ENCODE data around the gene DIAPH1. TPM values are rescaled to one million over a fixed set of nuclear protein-coding genes. Genes with fewer than 3 reads are reported as not detected.
A peak's percentile ranks its signal among the peaks of the same experiment; 100 is the strongest.

DIAPH1 gene
- total RNA-seq, 1 donor from 2014 or later: 43.0 TPM

DNA sequence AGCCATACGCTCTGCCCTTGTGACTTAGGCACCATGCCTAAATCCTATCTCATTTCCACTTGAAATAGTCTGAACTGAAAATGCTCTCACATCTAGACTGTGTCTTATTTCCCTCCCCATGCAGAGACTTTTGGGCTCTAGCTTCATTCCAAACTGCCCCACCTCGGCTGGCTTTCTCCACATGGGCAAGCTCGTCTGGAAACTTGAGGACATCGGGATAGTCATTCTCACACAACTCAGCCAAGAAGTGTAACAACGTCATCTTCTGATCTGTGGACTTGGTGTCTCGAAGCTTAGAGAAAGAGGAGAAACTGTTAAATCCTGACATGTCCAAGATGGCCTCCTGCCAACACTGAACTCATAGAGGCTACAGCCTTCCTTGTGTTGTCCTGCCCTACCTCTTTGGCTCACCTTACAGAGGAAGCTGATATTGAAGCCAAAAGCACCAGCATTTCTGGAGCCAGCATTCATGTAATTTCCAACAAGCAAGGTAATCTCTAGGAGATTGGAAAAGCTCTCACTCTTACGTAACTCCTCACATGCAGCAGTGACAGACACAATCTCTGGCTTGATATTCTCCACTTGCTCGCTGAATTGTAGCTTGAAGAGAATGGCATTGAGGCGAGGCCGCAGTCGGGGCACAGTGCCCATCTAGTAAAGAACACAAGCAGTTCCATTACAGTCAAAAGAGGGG lies 90.4 kb downstream of the DIAPH1 start:
- Mint-ChIP-seq H3K27ac (peak overlapping the region; percentile 89), H3K27me3 (ENCODE audit: low read depth) (no peaks in the 10 kb centered on the region), H3K4me3 (no peak overlapping the region), H3K9me3 (no peaks in the 10 kb centered on the region), H3K36me3 (peaks cover 12% of the 10 kb centered on the region), H3K4me1 (peaks cover 38% of the 10 kb centered on the region)
- DNase-seq (ENCODE audit: low spot score in 2 of 2, unreplicated experiment in 2 of 2): no peak
- TF ChIP-seq CTCF (IDR thresholded peaks at IDR 0.05; ENCODE audit: unreplicated experiment): no peak

- Mint-ChIP-seq H3K4me3 (no peak overlapping the region), H3K36me3 (peaks cover 12% of the 10 kb centered on the region), H3K27me3 (ENCODE audit: low read depth) (no peaks in the 10 kb centered on the region), H3K27ac (peak overlapping the region; percentile 48), H3K9me3 (no peaks in the 10 kb centered on the region), H3K4me1 (peaks cover 38% of the 10 kb centered on the region)
- no peak for DNase-seq (ENCODE audit: low spot score in 2 of 2, unreplicated experiment in 2 of 2)
- no peak for TF ChIP-seq CTCF (IDR thresholded peaks at IDR 0.05; ENCODE audit: unreplicated experiment)
Measured at GRCh38 chr5:141527426-141527825, 91.4 kb downstream of the DIAPH1 start.

DNA sequence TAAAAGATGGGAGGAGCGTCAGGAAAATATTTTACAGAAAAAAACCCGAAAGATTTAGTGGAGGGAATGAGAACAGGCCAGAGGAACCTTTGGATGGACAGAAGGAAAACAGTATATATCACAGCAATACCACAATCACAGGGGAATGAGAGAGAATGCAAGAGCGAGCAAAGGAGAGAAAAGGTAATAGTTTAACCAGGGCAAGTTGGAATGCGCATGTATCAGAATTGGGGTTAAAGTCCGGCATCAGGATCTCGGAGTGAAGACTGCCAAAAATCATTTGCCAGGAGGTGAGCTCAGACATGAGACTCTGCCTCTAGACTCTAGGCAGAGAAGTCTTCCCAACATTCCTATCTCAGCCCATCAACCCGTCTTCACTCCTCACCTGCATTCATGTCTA lies 93.1 kb downstream of the DIAPH1 start:
- no peak for TF ChIP-seq CTCF (IDR thresholded peaks at IDR 0.05; ENCODE audit: unreplicated experiment)
- Mint-ChIP-seq H3K4me1 (peaks cover 52% of the 10 kb centered on the region), H3K27me3 (ENCODE audit: low read depth) (no peaks in the 10 kb centered on the region), H3K36me3 (peaks cover 13% of the 10 kb centered on the region), H3K27ac (peak overlapping the region; percentile 99), H3K9me3 (no peaks in the 10 kb centered on the region), H3K4me3 (peak overlapping the region; percentile 33)
- DNase-seq (ENCODE audit: low spot score in 2 of 2, unreplicated experiment in 2 of 2): no peak

DNA sequence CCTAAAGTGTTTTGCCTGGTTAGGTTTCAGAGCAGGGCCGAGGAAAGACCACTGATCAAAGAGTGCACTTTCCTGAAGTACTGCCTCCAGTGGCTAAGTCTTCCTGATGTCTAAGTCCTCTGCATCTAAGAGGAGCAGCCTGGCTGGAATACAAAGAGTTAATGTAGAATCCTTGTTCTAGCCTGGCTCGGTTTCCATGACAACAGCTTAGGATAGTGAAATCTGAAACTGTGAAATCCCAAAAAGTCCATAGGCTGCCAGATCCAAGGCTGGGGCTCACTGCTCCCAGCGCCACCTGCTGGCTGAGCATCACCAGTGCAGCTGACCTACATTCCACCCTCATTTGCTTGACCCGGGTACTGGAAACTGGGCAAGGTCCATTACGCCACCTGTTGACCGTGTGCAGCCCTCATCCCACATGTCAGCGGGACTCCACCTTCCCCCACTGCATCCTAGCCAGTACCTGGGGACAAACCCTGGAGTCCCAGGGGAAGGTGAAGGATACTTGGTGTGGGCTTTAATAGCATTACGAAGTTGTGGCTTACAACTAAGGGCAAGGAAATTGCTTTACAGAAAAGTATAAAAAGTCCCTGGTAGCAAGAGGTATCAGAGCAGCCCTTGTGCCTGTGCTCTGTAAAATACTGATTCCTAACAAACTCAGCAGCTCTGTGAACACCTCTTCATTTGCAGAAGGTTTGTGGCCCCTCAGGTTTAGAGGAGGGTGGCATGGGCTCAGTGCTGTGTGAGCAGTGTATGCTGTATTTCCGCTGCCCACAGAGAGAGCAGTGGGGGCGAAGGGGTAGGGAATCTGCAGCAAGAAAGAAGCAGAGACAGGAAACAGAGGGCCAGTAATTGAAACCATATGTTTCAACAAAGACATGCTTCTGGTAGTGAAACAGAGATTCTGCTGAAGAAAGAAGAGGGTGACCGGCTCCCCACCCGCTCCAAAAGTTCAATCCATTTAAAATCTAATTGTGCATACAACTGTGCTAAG lies 93.9 kb downstream of the DIAPH1 start:
- Mint-ChIP-seq H3K27me3 (ENCODE audit: low read depth) (no peaks in the 10 kb centered on the region), H3K36me3 (peaks cover 19% of the 10 kb centered on the region), H3K9me3 (no peaks in the 10 kb centered on the region), H3K4me1 (peaks cover 52% of the 10 kb centered on the region), H3K27ac (peak overlapping the region; percentile 99), H3K4me3 (peak overlapping the region; percentile 38)
- peak; percentile 98 for TF ChIP-seq CTCF (IDR thresholded peaks at IDR 0.05; ENCODE audit: unreplicated experiment)
- peak; percentile 58 to 85 for DNase-seq (ENCODE audit: low spot score in 2 of 2, unreplicated experiment in 2 of 2)

- H3K4me1 Mint-ChIP-seq: peaks cover 47% of the 10 kb centered on the region
- H3K36me3 Mint-ChIP-seq: peaks cover 22% of the 10 kb centered on the region
- H3K9me3 Mint-ChIP-seq: no peaks in the 10 kb centered on the region
- H3K27ac Mint-ChIP-seq: peak overlapping the region; percentile 99
- TF ChIP-seq CTCF (IDR thresholded peaks at IDR 0.05; ENCODE audit: unreplicated experiment): no peak
- DNase-seq (ENCODE audit: low spot score in 2 of 2, unreplicated experiment in 2 of 2): no peak
- H3K4me3 Mint-ChIP-seq: no peak overlapping the region
- no peaks in the 10 kb centered on the region for H3K27me3 Mint-ChIP-seq (ENCODE audit: low read depth)
Measured at GRCh38 chr5:141523991-141524390, 94.8 kb downstream of the DIAPH1 start.

Measured in mesothelial cell of epicardium (in vitro differentiated cells).